Smooth muscle cell (in vitro differentiated cells): ENCODE measurements around the gene OR7G3. TPM values are rescaled to one million over a fixed set of nuclear protein-coding genes. Genes with fewer than 3 reads are reported as not detected.

ENCODE experiments used
- DNase-seq: peaks from one replicate; lab custom pipeline; 2025; ENCODE audit not compliant: unreplicated experiment; lab: John Stamatoyannopoulos, UW
- H2AFZ ChIP-seq: fragments of 200-600 bp; sonication (generic); 2 replicates; pipeline ENCODE4 v1.6.0; 2016; ENCODE audit warnings: antibody characterized with exemption, low read depth, mild to moderate bottlenecking
- H3F3A ChIP-seq: fragments of 200-600 bp; sonication (generic); 2 replicates; pipeline ENCODE4 v1.6.0; 2017; ENCODE audit warnings: antibody characterized with exemption, low read depth
- H3K27ac ChIP-seq: fragments of 200-600 bp; sonication (generic); 2 replicates; pipeline ENCODE4 v1.5.1; 2016; ENCODE audit warnings: low read depth, mild to moderate bottlenecking
- H3K27me3 ChIP-seq: fragments of 200-600 bp; sonication (generic); 2 replicates; pipeline ENCODE4 v1.6.1; 2016; ENCODE audit warnings: low read depth, mild to moderate bottlenecking
- H3K36me3 ChIP-seq: fragments of 200-600 bp; sonication (generic); 2 replicates; pipeline ENCODE4 v1.5.1; 2016; ENCODE audit warnings: low read depth
- H3K4me1 ChIP-seq: fragments of 200-600 bp; sonication (generic); 2 replicates; pipeline ENCODE4 v1.5.1; 2016; ENCODE audit warnings: low read depth
- H3K4me2 ChIP-seq: fragments of 200-600 bp; sonication (generic); 2 replicates; pipeline ENCODE4 v1.6.0; 2016; ENCODE audit warnings: mild to moderate bottlenecking
- H3K4me3 ChIP-seq: fragments of 200-600 bp; sonication (generic); 2 replicates; pipeline ENCODE4 v1.5.1; 2016; ENCODE audit warnings: mild to moderate bottlenecking
- H3K79me2 ChIP-seq: fragments of 200-600 bp; sonication (generic); 2 replicates; pipeline ENCODE4 v1.6.0; 2016; ENCODE audit warnings: low read depth, mild to moderate bottlenecking
- H3K9ac ChIP-seq: fragments of 200-600 bp; sonication (generic); 2 replicates; pipeline ENCODE4 v1.6.0; 2016; ENCODE audit warnings: low read depth
- H3K9me3 ChIP-seq: fragments of 200-600 bp; sonication (generic); replicated peaks from 2 replicates; pipeline ENCODE4 v1.5.1; 2016; ENCODE audit warnings: low read depth
- H4K20me1 ChIP-seq: fragments of 200-600 bp; sonication (generic); 2 replicates; pipeline ENCODE4 v1.6.0; 2016; ENCODE audit warnings: low read depth
- CTCF ChIP-seq: fragments of 200-600 bp; sonication (generic); IDR thresholded peaks from 2 replicates; pipeline ENCODE4 v1.5.1; 2017; ENCODE audit warnings: borderline replicate concordance, mild to moderate bottlenecking, antibody characterized with exemption; ENCODE audit not compliant: insufficient read depth, poor library complexity, severe bottlenecking
- WGBS: methylation state at CpG from one replicate; pipeline ENCODE4 v1.1.7; 2016; ENCODE audit warnings: low lambda C conversion rate; 5-methylcytosine and 5-hydroxymethylcytosine counted together
- polyA plus RNA-seq: library from polyadenylated mRNA; unstranded; fragments of >200 nt; fragmentation: Nextera tagmentation; extraction: Ambion mirVana; gene quantifications from 2 replicates; pipeline ENCODE4 v1.2.1, GENCODE V29; 2016
- total RNA-seq: library from RNA; depleted of rRNA; stranded (reverse); fragments of >200 nt; gene quantifications from 2 replicates; pipeline ENCODE4 v1.2.3, GENCODE V29; 2014

Gene OR7G3
- total RNA-seq = not detected in 2 replicates
- not detected in 2 replicates for polyA plus RNA-seq

- no peaks in the 10 kb centered on the region for H4K20me1 ChIP-seq
- no peaks in the 10 kb centered on the region for H3K36me3 ChIP-seq
- H3K27me3 ChIP-seq = no peaks in the 10 kb centered on the region
- H3K4me2 ChIP-seq = no peak within 1 kb of the TSS
- no peak within 1 kb of the TSS for H3K4me3 ChIP-seq
- no peaks in the 10 kb centered on the region for H3F3A ChIP-seq
- no peak for TF ChIP-seq CTCF
- no peak within 1 kb of the TSS for H3K9ac ChIP-seq
- H3K4me1 ChIP-seq = no peaks in the 10 kb centered on the region
- H3K9me3 ChIP-seq = no peaks in the 10 kb centered on the region
- no peak within 1 kb of the TSS for H3K27ac ChIP-seq
- no peak for DNase-seq
- H3K79me2 ChIP-seq = no peaks in the 10 kb centered on the region
- 57% methylated on average over 1 of the region's 1 CpG for WGBS
- no peak within 1 kb of the TSS for H2AFZ ChIP-seq
Measured at GRCh38 chr19:9126900-9127405, at the start of gene OR7G3. TSS of gene OR7G3 (minus strand) at chr19:9126950. CDS start at chr19:9126950, 0 bp downstream.

GRCh38 chr19:9175326-9175725, 48.6 kb upstream of the OR7G3 start:
- TF ChIP-seq CTCF = no peak
- DNase-seq = no peak

GRCh38 chr19:9171393-9171991, 44.7 kb upstream of the OR7G3 start:
- H3K4me1 ChIP-seq = no peaks in the 10 kb centered on the region
- H4K20me1 ChIP-seq = no peaks in the 10 kb centered on the region
- H3F3A ChIP-seq = no peaks in the 10 kb centered on the region
- DNase-seq = no peak
- H3K36me3 ChIP-seq = no peaks in the 10 kb centered on the region
- no peak overlapping the region for H2AFZ ChIP-seq
- H3K27ac ChIP-seq = no peak overlapping the region
- H3K4me2 ChIP-seq = no peak overlapping the region
- no peak overlapping the region for H3K9ac ChIP-seq
- no peaks in the 10 kb centered on the region for H3K79me2 ChIP-seq
- WGBS = 93% methylated on average over 6 of the region's 6 CpGs
- H3K9me3 ChIP-seq = no peaks in the 10 kb centered on the region
- no peak for TF ChIP-seq CTCF
- no peaks in the 10 kb centered on the region for H3K27me3 ChIP-seq
- no peak overlapping the region for H3K4me3 ChIP-seq

More at GRCh38 chr19:9175326-9175725, 48.6 kb upstream of the OR7G3 start:
- Histone ChIP-seq H2AFZ (no peak overlapping the region), H3K9me3 (no peaks in the 10 kb centered on the region), H3F3A (no peaks in the 10 kb centered on the region), H3K27me3 (no peaks in the 10 kb centered on the region), H3K4me1 (no peaks in the 10 kb centered on the region), H3K4me3 (no peak overlapping the region), H4K20me1 (no peaks in the 10 kb centered on the region), H3K4me2 (no peak overlapping the region), H3K27ac (no peak overlapping the region), H3K79me2 (no peaks in the 10 kb centered on the region), H3K9ac (no peak overlapping the region), H3K36me3 (no peaks in the 10 kb centered on the region)
- 95% methylated on average over 5 of the region's 5 CpGs for WGBS

GRCh38 chr19:9166846-9167245, 40.1 kb upstream of the OR7G3 start:
- H2AFZ ChIP-seq = no peak overlapping the region
- no peak overlapping the region for H3K27ac ChIP-seq
- H3K9me3 ChIP-seq = peaks cover 2% of the 10 kb centered on the region
- no peaks in the 10 kb centered on the region for H3K79me2 ChIP-seq
- H3F3A ChIP-seq = no peaks in the 10 kb centered on the region
- DNase-seq = no peak
- H3K27me3 ChIP-seq = no peaks in the 10 kb centered on the region
- no peak overlapping the region for H3K9ac ChIP-seq
- TF ChIP-seq CTCF = no peak
- no peak overlapping the region for H3K4me3 ChIP-seq
- peaks cover 16% of the 10 kb centered on the region for H3K36me3 ChIP-seq
- H3K4me2 ChIP-seq = no peak overlapping the region
- WGBS = 96% methylated on average over 4 of the region's 4 CpGs
- no peaks in the 10 kb centered on the region for H4K20me1 ChIP-seq
- no peaks in the 10 kb centered on the region for H3K4me1 ChIP-seq
